Prostate gland (tissue), 2 donors: ENCODE measurements around the gene NEK6. TPM values are rescaled to one million over a fixed set of nuclear protein-coding genes. Genes with fewer than 3 reads are reported as not detected.

Experiments used
- DNase-seq: peaks from one replicate; pipeline ENCODE4 v3.0.0-alpha.2; 2019; ENCODE audit warnings: low spot score
- H3K27ac ChIP-seq, 2 donors: fragments of 200-600 bp; sonication (generic); 2 replicates each; pipeline ENCODE4 v1.5.1; 2017 to 2019
- H3K27me3 ChIP-seq: fragments of 200-600 bp; sonication (generic); replicated peaks from 2 replicates; pipeline ENCODE4 v1.5.1; 2019; ENCODE audit not compliant: insufficient read depth
- H3K36me3 ChIP-seq, 2 donors: fragments of 200-600 bp; sonication (generic); 1 replicate in 1 of 2; 2 replicates in 1 of 2; pipeline versions ENCODE4 v1.5.1 to v1.8.1; 2017 to 2019
- H3K4me1 ChIP-seq: fragments of 200-600 bp; sonication (generic); replicated peaks from 2 replicates; pipeline ENCODE4 v1.5.1; 2019
- H3K4me3 ChIP-seq, 2 donors: fragments of 200-600 bp; sonication (generic); 2 replicates each; pipeline ENCODE4 v1.5.1; 2017 to 2019
- H3K9me3 ChIP-seq: fragments of 200-600 bp; sonication (generic); 2 replicates; pipeline ENCODE4 v1.5.1; 2017
- CTCF ChIP-seq, 4 experiments: fragments of 200-600 bp in 2 of 4; fragments of 450-650 bp in 2 of 4; sonication (generic) in 2 of 4; IDR thresholded peaks; 1 replicate in 3 of 4; 2 replicates in 1 of 4; pipeline ENCODE4 v1.5.1; 2016 to 2019; ENCODE audit warnings: antibody characterized with exemption in 4 of 4, mild to moderate bottlenecking in 2 of 4, moderate library complexity in 2 of 4
- POLR2A ChIP-seq: fragments of 450-650 bp; IDR thresholded peaks from one replicate; pipeline ENCODE4 v1.6.1; 2016; ENCODE audit warnings: antibody characterized with exemption, mild to moderate bottlenecking
- POLR2AphosphoS5 ChIP-seq: sonication (generic); formaldehyde crosslinking; IDR thresholded peaks from one replicate; pipeline ENCODE4 v1.6.1; 2017; ENCODE audit warnings: antibody characterized with exemption
- WGBS: methylation state at CpG from one replicate; pipeline ENCODE4 v1.1.5; 2018; 5-methylcytosine and 5-hydroxymethylcytosine counted together
- intact Hi-C: fragments of 100-400 bp; cut with DNase I; formaldehyde crosslinking; loops from one replicate; pipeline ENCODE4 v1.14.2; 2022
- total RNA-seq, 2 donors: library from RNA; depleted of rRNA; stranded (reverse); fragments of >200 nt; gene quantifications; one replicate each; pipeline ENCODE4 v1.1.0, GENCODE V29; 2016

NEK6 gene
- total RNA-seq, 2 donors from 2014 or later, result 32.3 to 44.2 TPM

GRCh38 chr9:124342776-124343485 is 85.2 kb downstream of the NEK6 start:
- intact Hi-C loops, result no loop called here
- DNase-seq, result peak; percentile 58
- Histone ChIP-seq H3K27me3 (no peaks in the 10 kb centered on the region), H3K9me3 (no peaks in the 10 kb centered on the region), H3K27ac (peak overlapping the region; percentile 39 to 65), H3K36me3 (peaks cover 0 to 3% of the 10 kb centered on the region in 2 donors), H3K4me3 (no peak overlapping the region), H3K4me1 (no peaks in the 10 kb centered on the region)
- no peak for TF ChIP-seq CTCF (IDR thresholded peaks at IDR 0.05)
- TF ChIP-seq POLR2AphosphoS5, result peak; percentile 40
- TF ChIP-seq POLR2A, result peak; percentile 29
- WGBS, result 12% methylated on average over 26 of the region's 26 CpGs

- Histone ChIP-seq H3K36me3 (peaks cover 0 to 3% of the 10 kb centered on the region in 2 donors), H3K27me3 (no peaks in the 10 kb centered on the region), H3K27ac (peak overlapping the region; percentile 8 to 65), H3K4me1 (no peaks in the 10 kb centered on the region), H3K4me3 (no peak overlapping the region), H3K9me3 (no peaks in the 10 kb centered on the region)
- intact Hi-C loops, result no loop called here
- TF ChIP-seq POLR2AphosphoS5 (no peak), POLR2A (no peak), CTCF (IDR thresholded peaks at IDR 0.05) (no peak)
- 76% methylated on average over 23 of the region's 23 CpGs for WGBS
- no peak for DNase-seq
Measured at GRCh38 chr9:124343533-124344290, 86.0 kb downstream of the NEK6 start.

GRCh38 chr9:124344291-124345050 is 86.7 kb downstream of the NEK6 start:
- intact Hi-C loops, result no loop called here
- Histone ChIP-seq H3K27ac (no peak overlapping the region), H3K4me1 (no peaks in the 10 kb centered on the region), H3K4me3 (no peak overlapping the region), H3K9me3 (no peaks in the 10 kb centered on the region), H3K36me3 (peaks cover 0 to 3% of the 10 kb centered on the region in 2 donors), H3K27me3 (no peaks in the 10 kb centered on the region)
- no peak for DNase-seq
- TF ChIP-seq POLR2AphosphoS5 (no peak), POLR2A (no peak), CTCF (IDR thresholded peaks at IDR 0.05) (no peak)
- WGBS, result 90% methylated on average over 29 of the region's 29 CpGs

- H3K36me3 ChIP-seq, result peaks cover 0 to 3% of the 10 kb centered on the region in 2 donors
- no peak for TF ChIP-seq CTCF (IDR thresholded peaks at IDR 0.05)
- TF ChIP-seq POLR2AphosphoS5, result no peak
- no peak for TF ChIP-seq POLR2A
- H3K27ac ChIP-seq, result no peak overlapping the region
- no peak for DNase-seq
- 82% methylated on average over 13 of the region's 14 CpGs for WGBS
- H3K27me3 ChIP-seq, result no peaks in the 10 kb centered on the region
- H3K4me1 ChIP-seq, result no peaks in the 10 kb centered on the region
- H3K9me3 ChIP-seq, result no peaks in the 10 kb centered on the region
- no peak overlapping the region for H3K4me3 ChIP-seq
- intact Hi-C loops, result no loop called here
Measured at GRCh38 chr9:124345063-124345462, 87.3 kb downstream of the NEK6 start.
